Activated naive CD8-positive, alpha-beta T cell (primary cell): Measurements from ENCODE around the gene TNS4.
A peak's percentile ranks its signal among the peaks of the same experiment; 100 is the strongest.
"Not testable (repeated sequence)": the region's sequence is repeated elsewhere in the genome, so short reads cannot be mapped to it uniquely, and the experiment has no call there.

Experiments used
- H3K27ac Mint-ChIP-seq: one replicate; pipeline ENCODE4 v1.8.0; 2021; ENCODE audit warnings: mixed read lengths
- H3K27me3 Mint-ChIP-seq: one replicate; pipeline ENCODE4 v1.8.0; 2021; ENCODE audit warnings: mixed read lengths
- H3K36me3 Mint-ChIP-seq: one replicate; pipeline ENCODE4 v1.8.0; 2021; ENCODE audit warnings: mixed read lengths
- H3K4me1 Mint-ChIP-seq: one replicate; pipeline ENCODE4 v1.8.0; 2021; ENCODE audit warnings: low read depth, mixed read lengths
- H3K4me3 Mint-ChIP-seq: one replicate; pipeline ENCODE4 v1.8.0; 2021; ENCODE audit warnings: mild to moderate bottlenecking, mixed read lengths
- H3K9me3 Mint-ChIP-seq: one replicate; pipeline ENCODE4 v1.8.0; 2021; ENCODE audit warnings: low read depth, mixed read lengths

Gene TNS4, protein sequence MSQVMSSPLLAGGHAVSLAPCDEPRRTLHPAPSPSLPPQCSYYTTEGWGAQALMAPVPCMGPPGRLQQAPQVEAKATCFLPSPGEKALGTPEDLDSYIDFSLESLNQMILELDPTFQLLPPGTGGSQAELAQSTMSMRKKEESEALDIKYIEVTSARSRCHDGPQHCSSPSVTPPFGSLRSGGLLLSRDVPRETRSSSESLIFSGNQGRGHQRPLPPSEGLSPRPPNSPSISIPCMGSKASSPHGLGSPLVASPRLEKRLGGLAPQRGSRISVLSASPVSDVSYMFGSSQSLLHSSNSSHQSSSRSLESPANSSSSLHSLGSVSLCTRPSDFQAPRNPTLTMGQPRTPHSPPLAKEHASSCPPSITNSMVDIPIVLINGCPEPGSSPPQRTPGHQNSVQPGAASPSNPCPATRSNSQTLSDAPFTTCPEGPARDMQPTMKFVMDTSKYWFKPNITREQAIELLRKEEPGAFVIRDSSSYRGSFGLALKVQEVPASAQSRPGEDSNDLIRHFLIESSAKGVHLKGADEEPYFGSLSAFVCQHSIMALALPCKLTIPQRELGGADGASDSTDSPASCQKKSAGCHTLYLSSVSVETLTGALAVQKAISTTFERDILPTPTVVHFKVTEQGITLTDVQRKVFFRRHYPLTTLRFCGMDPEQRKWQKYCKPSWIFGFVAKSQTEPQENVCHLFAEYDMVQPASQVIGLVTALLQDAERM

DNA sequence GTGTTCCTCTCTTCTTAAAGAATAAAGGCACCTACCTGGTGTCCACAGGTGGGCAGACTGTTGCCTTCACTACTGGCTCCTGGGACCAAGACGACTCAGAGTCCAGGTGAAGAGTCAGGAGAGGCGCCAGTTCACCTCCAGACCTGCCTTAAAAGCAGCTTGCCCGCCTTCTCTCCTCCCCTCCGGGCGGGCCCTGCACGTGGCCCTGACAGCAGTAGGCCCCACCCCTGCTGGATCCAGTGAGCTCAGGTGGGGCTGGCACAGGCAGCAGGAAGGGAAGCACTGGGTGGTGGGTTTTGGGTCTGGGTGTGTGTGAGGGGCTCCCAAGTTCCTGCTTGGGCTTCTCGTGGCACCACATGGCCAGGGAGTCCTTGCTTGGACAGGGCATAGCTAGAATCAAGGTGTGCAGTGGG is at the start of gene TNS4:
Gene TNS4 (minus strand): TSS at position 125 of the 413 bp plus-strand sequence. CDS start 5,198 bp downstream, outside the sequence.
- no peak within 1 kb of the TSS for H3K27ac Mint-ChIP-seq
- H3K9me3 Mint-ChIP-seq = no peaks in the 10 kb centered on the region
- peaks cover 6% of the 10 kb centered on the region for H3K4me1 Mint-ChIP-seq

GRCh38 chr17:40550608-40551007 is 49.2 kb upstream of the TNS4 start:
- H3K9me3 Mint-ChIP-seq = no peaks in the 10 kb centered on the region
- no peaks in the 10 kb centered on the region for H3K27me3 Mint-ChIP-seq
- peak overlapping the region; percentile 17 for H3K27ac Mint-ChIP-seq
- H3K4me3 Mint-ChIP-seq = no peak overlapping the region
- peaks cover 94% of the 10 kb centered on the region for H3K4me1 Mint-ChIP-seq
- peaks cover 21% of the 10 kb centered on the region for H3K36me3 Mint-ChIP-seq

More for the DNA sequence above, at the start of gene TNS4:
- no peak within 1 kb of the TSS for H3K4me3 Mint-ChIP-seq
- H3K36me3 Mint-ChIP-seq = no peaks in the 10 kb centered on the region
- no peaks in the 10 kb centered on the region for H3K27me3 Mint-ChIP-seq

GRCh38 chr17:40548982-40549685 is 47.7 kb upstream of the TNS4 start:
- Mint-ChIP-seq H3K4me1 (peaks cover 86% of the 10 kb centered on the region), H3K36me3 (peaks cover 12% of the 10 kb centered on the region), H3K9me3 (no peaks in the 10 kb centered on the region), H3K4me3 (no peak overlapping the region), H3K27me3 (no peaks in the 10 kb centered on the region), H3K27ac (peak overlapping the region; percentile 87)

GRCh38 chr17:40548491-40548981 is 47.1 kb upstream of the TNS4 start:
- Mint-ChIP-seq H3K27me3 (no peaks in the 10 kb centered on the region), H3K9me3 (no peaks in the 10 kb centered on the region), H3K4me1 (peaks cover 85% of the 10 kb centered on the region), H3K4me3 (peak overlapping the region; percentile 3), H3K36me3 (peaks cover 7% of the 10 kb centered on the region), H3K27ac (peak overlapping the region; percentile 87)

- Mint-ChIP-seq H3K4me1 (peaks cover 86% of the 10 kb centered on the region), H3K9me3 (no peaks in the 10 kb centered on the region), H3K27me3 (no peaks in the 10 kb centered on the region), H3K4me3 (peak overlapping the region; percentile 18), H3K27ac (peak overlapping the region; percentile 87), H3K36me3 (peaks cover 7% of the 10 kb centered on the region)
Measured at GRCh38 chr17:40547785-40548478, 46.5 kb upstream of the TNS4 start.

DNA sequence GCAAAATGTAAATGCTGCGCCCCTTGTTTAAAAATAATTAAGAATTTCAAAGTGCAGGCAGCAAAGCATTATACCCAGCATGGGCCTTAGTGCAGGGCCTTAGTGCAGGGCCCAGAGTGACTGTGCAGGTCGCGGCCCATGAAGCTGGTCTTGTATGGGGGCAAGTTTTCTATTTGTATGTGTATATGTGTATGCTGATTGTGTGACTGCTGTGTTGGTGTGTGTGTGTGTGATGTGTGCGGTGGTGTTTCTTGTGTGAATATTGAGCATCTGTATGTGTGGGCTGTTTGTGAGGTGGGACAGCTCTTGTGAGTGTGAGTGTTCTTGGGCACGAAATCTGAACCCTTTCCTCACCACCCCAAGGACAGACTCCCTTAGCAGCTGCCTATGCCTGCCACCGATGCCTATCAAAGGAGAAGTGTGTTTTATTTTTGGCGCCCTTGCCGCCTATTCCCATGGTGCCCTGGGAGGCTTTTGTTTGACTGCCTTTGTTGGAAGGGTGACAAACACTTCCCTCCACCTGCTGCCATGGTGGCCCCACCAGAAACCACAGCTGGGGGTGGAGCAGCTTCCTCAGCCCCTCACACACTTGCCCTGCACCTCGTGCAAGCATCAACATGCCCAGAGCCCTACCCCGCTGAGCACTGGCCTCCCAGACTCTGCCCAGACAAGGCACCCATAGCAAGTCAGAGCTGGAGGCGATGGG is 45.8 kb upstream of the TNS4 start:
- no peaks in the 10 kb centered on the region for H3K27me3 Mint-ChIP-seq
- H3K36me3 Mint-ChIP-seq = peaks cover 7% of the 10 kb centered on the region
- H3K27ac Mint-ChIP-seq = peak overlapping the region; percentile 87
- H3K9me3 Mint-ChIP-seq = no peaks in the 10 kb centered on the region
- H3K4me1 Mint-ChIP-seq = peaks cover 86% of the 10 kb centered on the region
- peak overlapping the region; percentile 5 for H3K4me3 Mint-ChIP-seq

DNA sequence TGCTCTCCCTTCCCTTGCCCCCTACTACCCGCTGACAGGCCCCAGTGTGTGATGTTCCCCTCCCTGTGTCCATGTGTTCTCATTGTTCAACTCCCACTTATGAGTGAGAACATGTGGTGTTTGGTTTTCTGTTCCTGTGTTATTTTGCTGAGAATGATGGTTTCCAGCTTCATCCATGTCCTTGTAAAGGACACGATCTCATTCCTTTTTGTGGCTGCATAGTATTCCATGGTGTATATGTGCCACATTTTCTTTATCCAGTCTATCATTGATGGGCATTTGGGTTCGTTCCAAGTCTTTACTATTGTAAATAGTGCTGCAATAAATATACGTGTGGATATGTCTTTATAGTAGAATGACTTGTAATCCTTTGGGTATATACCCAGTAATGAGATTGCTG is 45.1 kb upstream of the TNS4 start:
- not testable (repeated sequence) for H3K36me3 Mint-ChIP-seq, H3K27me3 Mint-ChIP-seq, H3K9me3 Mint-ChIP-seq
- H3K4me3 Mint-ChIP-seq = peak overlapping the region; percentile 15
- peak overlapping the region; percentile 87 for H3K27ac Mint-ChIP-seq
- peaks cover 86% of the 10 kb centered on the region for H3K4me1 Mint-ChIP-seq

- H3K4me1 Mint-ChIP-seq = peaks cover 86% of the 10 kb centered on the region
- no peak overlapping the region for H3K4me3 Mint-ChIP-seq
- no peaks in the 10 kb centered on the region for H3K27me3 Mint-ChIP-seq
- H3K27ac Mint-ChIP-seq = no peak overlapping the region
- H3K36me3 Mint-ChIP-seq = peaks cover 3% of the 10 kb centered on the region
- H3K9me3 Mint-ChIP-seq = no peaks in the 10 kb centered on the region
Measured at GRCh38 chr17:40545660-40546059, 44.2 kb upstream of the TNS4 start.

DNA sequence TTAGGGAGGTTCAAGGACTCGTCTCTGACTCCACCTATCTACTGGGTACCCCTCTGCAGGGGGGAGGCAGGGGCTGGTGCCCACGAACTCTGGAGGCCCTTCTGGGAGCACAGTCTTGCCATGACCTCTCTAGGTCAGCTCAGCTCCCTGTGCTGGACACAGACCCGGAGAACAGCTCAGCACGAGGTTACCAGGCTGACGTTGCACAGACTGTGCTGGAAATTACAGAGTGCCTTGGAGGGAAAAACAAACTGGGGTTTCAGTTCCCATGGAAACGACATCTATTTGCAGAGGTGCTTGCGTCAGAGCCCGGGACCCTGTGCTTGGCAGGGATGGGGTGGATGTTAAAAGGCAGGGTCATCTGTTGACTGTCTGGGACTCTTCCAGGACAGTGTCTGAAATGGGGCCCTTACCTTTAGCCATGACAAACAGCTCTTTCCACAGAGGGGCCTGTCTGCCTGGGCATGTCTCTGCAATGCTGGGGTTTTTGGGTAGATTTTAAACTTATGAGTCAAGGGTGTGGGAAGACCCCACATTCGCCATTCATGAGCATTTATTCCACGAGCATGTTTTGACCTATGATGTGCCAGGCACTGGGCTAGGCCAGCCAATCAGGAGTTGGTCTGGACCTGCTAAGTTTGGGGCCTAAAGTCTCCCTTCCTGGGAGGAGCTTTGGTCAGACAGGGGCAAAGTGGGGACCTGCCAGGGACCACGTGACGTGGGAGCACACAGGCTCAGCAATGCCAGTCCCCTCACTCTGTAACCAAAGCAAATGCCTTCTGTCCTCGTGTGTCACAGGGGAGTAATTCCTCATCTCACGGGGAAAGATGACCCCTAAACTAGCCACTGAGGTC is 41.4 kb upstream of the TNS4 start:
- Mint-ChIP-seq H3K27ac (peak overlapping the region; percentile 96), H3K9me3 (no peaks in the 10 kb centered on the region), H3K27me3 (no peaks in the 10 kb centered on the region), H3K36me3 (no peaks in the 10 kb centered on the region), H3K4me1 (peaks cover 85% of the 10 kb centered on the region), H3K4me3 (peak overlapping the region; percentile 84)

DNA sequence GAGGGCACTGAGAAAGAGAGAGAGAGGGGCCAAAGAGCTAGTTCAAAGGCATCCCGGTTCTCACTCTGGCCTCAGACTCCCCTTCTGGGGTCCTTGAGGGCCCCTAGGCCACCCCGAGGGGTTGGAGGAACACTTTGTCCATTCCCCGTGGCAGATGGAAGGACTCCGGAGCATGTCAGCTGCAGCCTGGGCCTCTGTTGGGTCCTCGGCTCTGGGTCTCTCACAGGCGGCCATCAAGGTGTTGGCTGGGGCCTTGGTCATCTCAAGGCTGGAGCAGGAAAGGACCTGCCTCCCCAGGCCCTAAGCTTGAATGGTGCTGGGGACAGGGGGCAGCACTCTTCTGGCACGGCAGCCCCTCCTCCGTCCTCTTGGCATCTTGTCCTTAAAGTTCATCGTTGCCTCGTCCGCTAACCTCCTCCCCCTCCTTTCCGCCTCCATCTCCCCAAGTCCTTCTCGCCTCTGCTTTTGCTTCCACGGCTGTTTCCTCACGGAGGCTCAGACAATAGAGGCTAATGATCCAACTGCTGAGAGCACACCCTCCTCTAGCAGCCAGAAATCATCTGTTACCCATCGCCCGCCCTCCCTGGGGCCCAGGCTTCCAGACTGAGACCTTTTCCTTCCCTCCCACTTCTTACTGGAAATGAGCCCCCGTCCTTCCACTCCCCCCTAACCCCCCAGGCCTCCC is 40.6 kb upstream of the TNS4 start:
- Mint-ChIP-seq H3K27ac (peak overlapping the region; percentile 96), H3K27me3 (no peaks in the 10 kb centered on the region), H3K36me3 (no peaks in the 10 kb centered on the region), H3K4me3 (peak overlapping the region; percentile 84), H3K4me1 (peaks cover 85% of the 10 kb centered on the region), H3K9me3 (no peaks in the 10 kb centered on the region)

DNA sequence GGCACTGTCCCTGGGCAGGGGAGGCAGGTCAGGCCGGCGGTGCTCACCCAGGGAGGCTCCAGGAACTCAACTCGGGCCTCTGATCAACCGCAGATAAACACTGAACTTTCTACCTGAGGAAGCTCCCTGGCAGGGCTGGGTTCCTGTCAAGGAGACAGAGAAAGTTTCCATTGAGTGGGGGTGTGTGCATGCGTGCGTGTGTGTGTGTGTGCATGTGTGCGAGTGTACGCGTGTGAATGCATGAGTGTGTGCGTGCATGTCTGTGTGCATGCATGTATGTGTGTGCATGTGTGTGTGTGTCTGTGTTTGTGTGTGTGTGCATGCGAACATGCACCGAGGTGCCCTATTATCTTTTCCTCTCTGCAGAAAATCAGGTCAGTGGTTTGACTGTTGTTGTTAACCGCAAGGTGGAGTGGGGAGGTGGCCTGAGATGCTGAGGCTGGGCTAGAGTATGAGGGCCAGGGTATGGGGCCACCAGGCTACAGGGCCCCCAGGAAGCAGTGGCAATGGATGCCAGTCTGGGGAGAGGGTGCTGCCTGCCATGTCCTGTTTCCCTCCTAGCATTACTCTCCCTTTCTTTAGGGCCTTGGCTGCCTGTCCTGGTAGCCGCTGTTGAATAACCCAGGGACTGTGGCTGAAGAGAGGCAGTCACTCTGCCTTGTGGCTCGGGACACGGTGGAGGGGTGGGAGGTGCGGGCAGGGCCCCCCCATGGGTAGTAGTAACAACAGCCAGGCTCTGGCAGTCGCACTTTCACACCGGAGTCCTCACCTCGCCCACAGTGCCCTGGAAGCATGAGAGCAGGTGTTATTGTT is 39.8 kb upstream of the TNS4 start:
- Mint-ChIP-seq H3K27ac (peak overlapping the region; percentile 96), H3K4me3 (peak overlapping the region; percentile 84), H3K27me3 (no peaks in the 10 kb centered on the region), H3K4me1 (peaks cover 85% of the 10 kb centered on the region), H3K36me3 (no peaks in the 10 kb centered on the region), H3K9me3 (no peaks in the 10 kb centered on the region)

- Mint-ChIP-seq H3K9me3 (no peaks in the 10 kb centered on the region), H3K4me1 (peaks cover 87% of the 10 kb centered on the region), H3K36me3 (no peaks in the 10 kb centered on the region), H3K27me3 (no peaks in the 10 kb centered on the region), H3K27ac (peak overlapping the region; percentile 96), H3K4me3 (peak overlapping the region; percentile 84)
Measured at GRCh38 chr17:40540448-40540847, 39.0 kb upstream of the TNS4 start.
